ENCODE measurements around the gene ZGRF1. TPM values are rescaled to one million over a fixed set of nuclear protein-coding genes. Genes with fewer than 3 reads are reported as not detected.

ZGRF1 gene
- total RNA-seq, 2 donors from 2014 or later: 3.4 to 11.4 TPM

DNA sequence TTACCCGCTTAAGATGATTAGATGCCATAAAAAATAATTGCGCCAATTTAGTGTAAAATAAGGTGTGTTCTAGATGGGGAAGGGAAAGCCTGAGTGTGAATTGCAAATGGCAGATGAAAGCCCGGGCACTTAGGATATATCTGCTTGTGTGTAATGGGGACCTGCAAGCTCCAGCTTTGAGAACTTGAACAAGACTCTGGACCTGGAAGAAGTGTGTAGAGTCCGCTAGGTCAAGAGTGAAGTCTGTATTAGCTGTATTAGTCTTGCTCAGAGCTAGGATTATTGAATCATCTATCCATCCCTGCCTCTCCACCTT lies 124.9 kb downstream of the ZGRF1 start:
- DNase-seq: no peak
- Histone ChIP-seq H3K4me3 (no peak overlapping the region), H3K9me3 (no peaks in the 10 kb centered on the region), H3K27me3 (peaks cover 89% of the 10 kb centered on the region), H3K36me3 (no peaks in the 10 kb centered on the region), H3K9ac (ENCODE audit: low read depth in 2 of 2, low read length in 2 of 2) (no peak overlapping the region), H3K4me1 (peaks cover 25% of the 10 kb centered on the region), H3K27ac (no peak overlapping the region)
- TF ChIP-seq, protein P1, sequence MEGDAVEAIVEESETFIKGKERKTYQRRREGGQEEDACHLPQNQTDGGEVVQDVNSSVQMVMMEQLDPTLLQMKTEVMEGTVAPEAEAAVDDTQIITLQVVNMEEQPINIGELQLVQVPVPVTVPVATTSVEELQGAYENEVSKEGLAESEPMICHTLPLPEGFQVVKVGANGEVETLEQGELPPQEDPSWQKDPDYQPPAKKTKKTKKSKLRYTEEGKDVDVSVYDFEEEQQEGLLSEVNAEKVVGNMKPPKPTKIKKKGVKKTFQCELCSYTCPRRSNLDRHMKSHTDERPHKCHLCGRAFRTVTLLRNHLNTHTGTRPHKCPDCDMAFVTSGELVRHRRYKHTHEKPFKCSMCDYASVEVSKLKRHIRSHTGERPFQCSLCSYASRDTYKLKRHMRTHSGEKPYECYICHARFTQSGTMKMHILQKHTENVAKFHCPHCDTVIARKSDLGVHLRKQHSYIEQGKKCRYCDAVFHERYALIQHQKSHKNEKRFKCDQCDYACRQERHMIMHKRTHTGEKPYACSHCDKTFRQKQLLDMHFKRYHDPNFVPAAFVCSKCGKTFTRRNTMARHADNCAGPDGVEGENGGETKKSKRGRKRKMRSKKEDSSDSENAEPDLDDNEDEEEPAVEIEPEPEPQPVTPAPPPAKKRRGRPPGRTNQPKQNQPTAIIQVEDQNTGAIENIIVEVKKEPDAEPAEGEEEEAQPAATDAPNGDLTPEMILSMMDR (IDR thresholded peaks at IDR 0.05): no peak
- intact Hi-C loops (cut with DNase I): no loop called here

DNA sequence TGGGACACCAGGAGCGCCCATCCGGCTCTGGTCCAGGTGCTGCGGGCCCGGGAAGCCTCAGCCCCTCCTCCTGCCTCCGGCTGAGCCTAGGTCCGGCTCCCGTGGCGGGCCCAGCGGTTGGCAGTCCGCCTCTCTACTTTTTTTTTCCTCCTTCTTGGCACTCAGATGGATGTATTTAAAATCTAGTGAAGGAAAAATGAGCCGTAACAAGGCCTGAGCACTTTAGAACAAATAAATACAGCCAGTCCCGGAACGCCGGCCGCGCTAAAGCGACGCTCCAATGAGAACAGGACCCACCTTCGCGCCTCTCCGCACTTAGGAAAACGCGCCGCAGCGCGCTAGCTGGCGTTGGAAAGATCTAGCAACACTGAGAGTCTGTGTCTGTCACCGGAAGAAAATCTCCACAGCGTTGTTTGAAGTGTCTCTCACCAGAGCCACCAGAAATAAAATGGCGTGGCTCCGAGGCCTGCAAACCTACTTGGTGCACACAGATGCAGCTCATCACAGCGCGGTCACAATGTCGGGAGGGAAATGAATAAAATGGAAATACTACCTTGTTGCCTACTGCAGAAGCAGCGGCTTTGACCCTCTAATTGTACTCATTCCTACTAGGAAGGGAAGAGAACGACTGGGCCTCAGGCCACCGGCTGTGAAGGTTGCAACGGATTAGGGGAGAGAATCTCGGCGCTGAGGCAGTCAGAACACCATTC lies 125.5 kb downstream of the ZGRF1 start:
- TF ChIP-seq, protein P1 (IDR thresholded peaks at IDR 0.05): no peak

DNA sequence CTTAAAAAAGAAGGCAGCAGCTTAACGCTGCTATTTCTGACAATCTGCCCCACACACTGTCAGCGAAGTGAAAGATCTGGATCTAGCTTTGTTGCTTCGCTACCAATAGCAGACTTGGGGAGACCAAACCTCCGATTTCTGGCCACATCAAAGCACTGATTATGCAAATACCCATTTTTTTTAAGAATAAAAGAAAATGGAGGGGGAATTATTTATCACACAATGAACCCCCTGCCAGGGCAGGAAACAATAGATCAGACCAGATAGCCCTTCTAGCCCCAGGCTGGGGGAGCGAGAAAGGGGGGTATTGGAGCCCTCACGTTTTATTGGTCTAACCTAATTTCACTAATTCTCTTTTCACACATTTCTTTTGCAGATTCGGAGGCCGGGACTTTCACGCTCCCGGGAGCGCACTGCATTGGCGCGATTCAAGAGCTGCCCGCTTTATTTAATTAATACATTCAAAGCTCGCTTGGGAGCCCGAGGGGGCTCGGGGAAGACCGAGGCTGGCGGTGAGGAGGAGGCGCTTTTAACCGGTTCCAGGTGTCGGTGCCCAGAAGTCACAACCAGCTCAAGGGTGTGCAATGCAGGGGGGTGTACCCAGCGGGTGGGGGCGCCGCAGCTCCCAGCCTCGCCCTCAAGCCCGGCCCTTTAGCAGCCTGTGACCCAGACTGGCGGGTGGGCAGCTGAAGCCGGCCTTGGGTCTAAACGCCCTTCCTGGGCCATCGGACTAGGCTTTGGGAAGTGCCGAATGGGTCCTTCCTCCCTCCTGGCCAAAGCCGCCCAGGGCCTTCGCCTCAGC lies 126.2 kb downstream of the ZGRF1 start:
- intact Hi-C loops (cut with DNase I): no loop called here
- DNase-seq: no peak
- Histone ChIP-seq H3K27ac (no peak overlapping the region), H3K27me3 (peaks cover 83% of the 10 kb centered on the region), H3K9ac (ENCODE audit: low read depth in 2 of 2, low read length in 2 of 2) (no peak overlapping the region), H3K9me3 (no peaks in the 10 kb centered on the region), H3K36me3 (no peaks in the 10 kb centered on the region), H3K4me1 (peaks cover 13% of the 10 kb centered on the region), H3K4me3 (no peak overlapping the region)
- TF ChIP-seq, protein P1 (IDR thresholded peaks at IDR 0.05): no peak

More for the DNA sequence above, 125.5 kb downstream of the ZGRF1 start:
- H3K36me3 ChIP-seq: no peaks in the 10 kb centered on the region
- H3K27ac ChIP-seq: no peak overlapping the region
- peaks cover 20% of the 10 kb centered on the region for H3K4me1 ChIP-seq
- intact Hi-C loops (cut with DNase I): no loop called here
- H3K9me3 ChIP-seq: no peaks in the 10 kb centered on the region
- H3K27me3 ChIP-seq: peaks cover 89% of the 10 kb centered on the region
- no peak overlapping the region for H3K9ac ChIP-seq (ENCODE audit: low read depth in 2 of 2, low read length in 2 of 2)
- no peak for DNase-seq
- H3K4me3 ChIP-seq: no peak overlapping the region

DNA sequence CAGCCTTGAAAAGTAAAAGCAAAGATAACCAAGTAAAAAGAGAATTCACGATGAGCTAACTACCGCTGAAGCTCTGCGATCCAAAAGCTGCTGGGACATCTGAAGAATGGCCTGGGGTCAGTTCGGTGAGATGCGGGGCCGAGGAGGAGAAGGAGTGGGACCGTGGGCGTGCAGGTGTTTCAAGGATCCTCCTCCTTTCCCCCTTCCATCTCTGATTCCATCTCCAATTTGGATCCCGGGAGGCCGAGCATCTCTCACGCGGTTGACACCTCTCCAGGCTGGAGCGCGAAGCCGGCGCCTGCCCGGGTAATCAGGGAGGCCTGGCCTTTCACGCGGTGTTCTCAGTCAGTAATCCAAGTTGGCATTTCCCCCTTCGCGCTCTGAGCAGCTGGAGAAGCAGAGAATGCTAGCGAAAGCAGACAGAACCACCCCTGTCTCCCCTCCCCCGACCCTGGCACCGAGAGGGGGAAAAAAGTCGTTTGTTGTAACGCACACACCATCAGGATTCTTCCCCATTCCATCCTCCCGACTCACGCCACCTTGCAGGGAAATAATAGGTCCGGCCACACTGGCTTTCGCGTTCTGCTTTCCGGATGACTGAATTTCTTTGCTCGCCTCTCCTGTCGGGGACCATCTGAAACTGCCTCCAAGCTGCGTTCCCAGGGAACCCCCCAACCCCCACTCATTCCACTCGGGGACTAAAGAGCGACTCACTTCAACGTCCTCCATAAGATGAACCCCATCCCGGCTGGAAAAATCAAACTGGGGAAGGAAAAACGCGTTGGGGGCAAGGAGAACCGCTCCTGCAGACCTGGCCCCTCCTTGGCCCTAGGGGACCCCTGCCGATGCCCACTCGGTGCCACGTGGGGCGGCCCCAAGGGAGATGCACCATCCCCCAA lies 127.2 kb downstream of the ZGRF1 start:
- DNase-seq: no peak
- TF ChIP-seq, protein P1 (IDR thresholded peaks at IDR 0.05): no peak
- Histone ChIP-seq H3K9me3 (no peaks in the 10 kb centered on the region), H3K27me3 (peaks cover 76% of the 10 kb centered on the region), H3K27ac (no peak overlapping the region), H3K36me3 (no peaks in the 10 kb centered on the region), H3K4me1 (peaks cover 6% of the 10 kb centered on the region), H3K9ac (ENCODE audit: low read depth in 2 of 2, low read length in 2 of 2) (no peak overlapping the region), H3K4me3 (no peak overlapping the region)
- intact Hi-C loops (cut with DNase I): no loop called here

DNA sequence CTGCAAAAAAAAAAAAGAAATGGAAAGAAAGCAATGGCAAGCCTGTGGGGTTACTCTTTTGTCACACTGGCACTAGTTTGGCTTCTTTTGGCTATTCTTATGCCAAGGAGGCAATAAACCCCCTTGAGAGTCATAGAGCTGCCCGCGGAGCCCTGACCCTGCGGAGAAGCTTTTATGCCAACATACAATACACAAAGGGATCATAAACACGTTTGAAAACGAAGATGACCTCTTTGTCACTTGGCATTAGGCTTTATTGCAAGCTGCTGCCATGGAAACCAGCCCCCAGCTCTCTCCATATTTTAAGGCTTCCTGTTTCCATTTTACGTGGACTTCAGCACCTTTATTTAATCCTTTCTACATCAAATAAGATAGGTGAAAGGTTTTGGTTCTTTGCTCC lies 128.4 kb downstream of the ZGRF1 start:
- H3K36me3 ChIP-seq: no peaks in the 10 kb centered on the region
- no peaks in the 10 kb centered on the region for H3K9me3 ChIP-seq
- no peak overlapping the region for H3K27ac ChIP-seq
- no peak overlapping the region for H3K9ac ChIP-seq (ENCODE audit: low read depth in 2 of 2, low read length in 2 of 2)
- no peak overlapping the region for H3K4me3 ChIP-seq
- peaks cover 66% of the 10 kb centered on the region for H3K27me3 ChIP-seq
- H3K4me1 ChIP-seq: peaks cover 5% of the 10 kb centered on the region
- intact Hi-C loops (cut with DNase I): no loop called here
- no peak for DNase-seq
- TF ChIP-seq, protein P1 (IDR thresholded peaks at IDR 0.05): no peak
